H9 (cell line): ENCODE measurements around the gene POLR2L. TPM values are rescaled to one million over a fixed set of nuclear protein-coding genes. Genes with fewer than 3 reads are reported as not detected.
A peak's percentile ranks its signal among the peaks of the same experiment; 100 is the strongest.

Source experiments
- DNase-seq: peaks from one replicate; pipeline ENCODE4 v3.0.0-alpha.2; 2017
- H2AFZ ChIP-seq: one replicate; pipeline ENCODE4 v1.6.1; 2013; ENCODE audit warnings: mild to moderate bottlenecking, low read length, control low read depth, moderate library complexity
- H2AK5ac ChIP-seq: 2 replicates; pipeline ENCODE4 v1.6.1; 2013; ENCODE audit warnings: low read length, control low read depth, mixed read lengths; ENCODE audit not compliant: insufficient read length
- H2BK120ac ChIP-seq: one replicate; pipeline ENCODE4 v1.6.1; 2013; ENCODE audit warnings: low read depth, mild to moderate bottlenecking, low read length, control low read depth, inconsistent platforms; ENCODE audit not compliant: poor library complexity, severe bottlenecking
- H2BK12ac ChIP-seq: 2 replicates; pipeline ENCODE4 v1.6.1; 2013; ENCODE audit warnings: low read length, control low read depth, mixed read lengths, low read depth; ENCODE audit not compliant: insufficient read length
- H2BK15ac ChIP-seq: 2 replicates; pipeline ENCODE4 v1.6.1; 2013; ENCODE audit warnings: low read depth, low read length, control low read depth
- H2BK20ac ChIP-seq: one replicate; pipeline ENCODE4 v1.6.1; 2013; ENCODE audit warnings: low read depth, mild to moderate bottlenecking, low read length, control low read depth, inconsistent platforms; ENCODE audit not compliant: poor library complexity, severe bottlenecking
- H2BK5ac ChIP-seq: 2 replicates; pipeline ENCODE4 v1.6.1; 2013; ENCODE audit warnings: low read length, control low read depth, mixed read lengths; ENCODE audit not compliant: insufficient read length
- H3K14ac ChIP-seq: 2 replicates; pipeline ENCODE4 v1.6.1; 2013; ENCODE audit warnings: low read length, control low read depth; ENCODE audit not compliant: insufficient read depth
- H3K18ac ChIP-seq: 2 replicates; pipeline ENCODE4 v1.6.1; 2013; ENCODE audit warnings: low read depth, mild to moderate bottlenecking, mixed read lengths, low read length, control low read depth; ENCODE audit not compliant: insufficient read length
- H3K23ac ChIP-seq: 2 replicates; pipeline ENCODE4 v1.6.1; 2013; ENCODE audit warnings: low read length, control low read depth, mixed read lengths, low read depth; ENCODE audit not compliant: insufficient read length
- H3K23me2 ChIP-seq: 2 replicates; pipeline ENCODE4 v1.6.1; 2013; ENCODE audit warnings: low read depth, mild to moderate bottlenecking, mixed read lengths, low read length, control low read depth; ENCODE audit not compliant: insufficient read length, poor library complexity, severe bottlenecking
- H3K27ac ChIP-seq: 2 replicates; pipeline ENCODE4 v1.5.1; 2013; ENCODE audit warnings: low read length, control low read depth, mixed read lengths, low read depth; ENCODE audit not compliant: insufficient read length
- H3K27me3 ChIP-seq: 2 replicates; pipeline ENCODE4 v1.6.1; 2013; ENCODE audit warnings: low read length, control low read depth, inconsistent platforms; ENCODE audit not compliant: insufficient read depth
- H3K4ac ChIP-seq: 2 replicates; pipeline ENCODE4 v1.6.1; 2013; ENCODE audit warnings: low read depth, mild to moderate bottlenecking, control low read depth, inconsistent platforms, low read length, moderate library complexity
- H3K4me1 ChIP-seq: 2 replicates; pipeline ENCODE4 v1.6.1; 2013; ENCODE audit warnings: low read length, control low read depth, inconsistent platforms; ENCODE audit not compliant: insufficient read depth
- H3K4me2 ChIP-seq: 2 replicates; pipeline ENCODE4 v1.6.1; 2013; ENCODE audit warnings: low read length, control low read depth, mixed read lengths; ENCODE audit not compliant: insufficient read length, insufficient read depth
- H3K56ac ChIP-seq: 2 replicates; pipeline ENCODE4 v1.6.1; 2013; ENCODE audit warnings: low read depth, mild to moderate bottlenecking, mixed read lengths, low read length, control low read depth; ENCODE audit not compliant: insufficient read length
- H3K79me1 ChIP-seq: 2 replicates; pipeline ENCODE4 v1.6.1; 2013; ENCODE audit warnings: low read depth, mild to moderate bottlenecking, moderate library complexity, low read length, control low read depth, inconsistent platforms; ENCODE audit not compliant: insufficient read depth, poor library complexity, severe bottlenecking
- H3K79me2 ChIP-seq: 2 replicates; pipeline ENCODE4 v1.6.1; 2013; ENCODE audit warnings: low read length, control low read depth, inconsistent platforms; ENCODE audit not compliant: insufficient read depth
- H3K9ac ChIP-seq: 2 replicates; pipeline ENCODE4 v1.6.1; 2013; ENCODE audit warnings: low read length, control low read depth, mixed read lengths; ENCODE audit not compliant: insufficient read length; ENCODE audit errors: extremely low read depth
- H3K9me3 ChIP-seq: one replicate; pipeline ENCODE4 v1.6.1; 2013; ENCODE audit warnings: low read depth, low read length, inconsistent platforms; ENCODE audit not compliant: control insufficient read depth
- H3T11ph ChIP-seq: one replicate; pipeline ENCODE4 v1.6.1; 2013; ENCODE audit warnings: mild to moderate bottlenecking, low read length, control low read depth, inconsistent platforms
- H4K20me1 ChIP-seq: one replicate; pipeline ENCODE4 v1.6.1; 2013; ENCODE audit not compliant: control insufficient read depth, insufficient read length, insufficient read depth
- H4K5ac ChIP-seq: 2 replicates; pipeline ENCODE4 v1.6.1; 2013; ENCODE audit warnings: low read depth, mild to moderate bottlenecking, mixed read lengths, low read length, control low read depth; ENCODE audit not compliant: insufficient read length
- H4K8ac ChIP-seq: replicated peaks from 2 replicates; pipeline ENCODE4 v1.6.1; 2013; ENCODE audit warnings: low read length, control low read depth, mixed read lengths, low read depth; ENCODE audit not compliant: insufficient read length
- H4K91ac ChIP-seq: 2 replicates; pipeline ENCODE4 v1.6.1; 2013; ENCODE audit warnings: low read depth, mild to moderate bottlenecking, moderate library complexity, mixed read lengths, low read length, control low read depth; ENCODE audit not compliant: insufficient read length
- H3K27ac Mint-ChIP-seq, 3 experiments: 2 replicates in 2 of 3; 3 replicates in 1 of 3; pipeline ENCODE4 v1.8.0; 2020 to 2021; ENCODE audit warnings: mixed read lengths in 3 of 3, mild to moderate bottlenecking in 1 of 3, moderate library complexity in 1 of 3
- H3K27me3 Mint-ChIP-seq: 2 replicates; pipeline ENCODE4 v1.8.0; 2021; ENCODE audit warnings: low read depth, mild to moderate bottlenecking, moderate library complexity, mixed read lengths
- H3K36me3 Mint-ChIP-seq, 3 experiments: 2 replicates in 2 of 3; 3 replicates in 1 of 3; pipeline ENCODE4 v1.8.0; 2020 to 2021; ENCODE audit warnings: low read depth in 3 of 3, mixed read lengths in 3 of 3; ENCODE audit not compliant: insufficient read depth in 1 of 3
- H3K4me1 Mint-ChIP-seq, 2 experiments: 2 replicates each; pipeline ENCODE4 v1.8.0; 2020; ENCODE audit warnings: mixed read lengths in 2 of 2
- H3K4me3 Mint-ChIP-seq, 2 experiments: 2 replicates in 1 of 2; 3 replicates in 1 of 2; pipeline ENCODE4 v1.8.0; 2020 to 2021; ENCODE audit warnings: mild to moderate bottlenecking in 2 of 2, mixed read lengths in 2 of 2, moderate library complexity in 1 of 2
- H3K9me3 Mint-ChIP-seq, 2 experiments: 2 replicates in 1 of 2; 3 replicates in 1 of 2; pipeline ENCODE4 v1.8.0; 2020; ENCODE audit warnings: mild to moderate bottlenecking in 2 of 2, mixed read lengths in 2 of 2, moderate library complexity in 1 of 2
- WGBS: extraction: QIAGEN DNeasy Blood & Tissue Kit; methylation state at CpG from one replicate; pipeline ENCODE4 v1.1.7; 2013; ENCODE audit warnings: missing lambda C conversion rate, low lambda C conversion rate, mixed read lengths; ENCODE audit not compliant: insufficient read length; ENCODE audit errors: extremely low coverage; 5-methylcytosine and 5-hydroxymethylcytosine counted together
- total RNA-seq: library from RNA; stranded (reverse); gene quantifications from 2 replicates; pipeline ENCODE4 v1.2.1, GENCODE V29; 2021
- TF ChIP-seq, protein P1 (sequence below): fragments of 200-600 bp; sonication (generic); conservative IDR thresholded peaks from 3 replicates; pipeline ENCODE4 v1.8.0; 2021; ENCODE audit warnings: antibody characterized with exemption, mild to moderate bottlenecking

Gene POLR2L
- total RNA-seq, 1 experiment from 2014 or later, result 135 TPM

DNA sequence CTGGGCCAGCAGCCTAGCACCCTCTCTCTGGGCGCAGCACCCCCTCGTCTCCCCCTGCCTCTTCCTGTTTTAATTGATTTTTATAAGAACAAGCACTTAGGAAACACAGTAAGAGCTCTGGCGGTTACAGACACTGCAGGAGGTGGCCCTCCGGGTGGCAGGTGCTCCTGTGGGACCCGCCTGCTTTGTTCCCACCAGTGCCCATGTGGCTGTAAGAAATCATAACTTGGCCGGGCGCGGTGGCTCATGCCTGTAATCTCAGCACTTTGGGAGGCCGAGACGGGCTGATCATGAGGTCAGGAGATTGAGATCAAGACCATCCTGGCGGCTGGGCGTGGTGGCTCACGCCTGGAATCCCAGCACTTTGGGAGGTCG is 18.8 kb upstream of the POLR2L start:
- H3K23me2 ChIP-seq, result no peaks in the 10 kb centered on the region
- H4K20me1 ChIP-seq, result no peaks in the 10 kb centered on the region
- no peak overlapping the region for H2AK5ac ChIP-seq
- no peak overlapping the region for H2AFZ ChIP-seq
- no peak overlapping the region for H3K14ac ChIP-seq
- H3K9me3 Mint-ChIP-seq, result no peaks in the 10 kb centered on the region
- no peaks in the 10 kb centered on the region for H3K79me2 ChIP-seq
- TF ChIP-seq, protein P1, sequence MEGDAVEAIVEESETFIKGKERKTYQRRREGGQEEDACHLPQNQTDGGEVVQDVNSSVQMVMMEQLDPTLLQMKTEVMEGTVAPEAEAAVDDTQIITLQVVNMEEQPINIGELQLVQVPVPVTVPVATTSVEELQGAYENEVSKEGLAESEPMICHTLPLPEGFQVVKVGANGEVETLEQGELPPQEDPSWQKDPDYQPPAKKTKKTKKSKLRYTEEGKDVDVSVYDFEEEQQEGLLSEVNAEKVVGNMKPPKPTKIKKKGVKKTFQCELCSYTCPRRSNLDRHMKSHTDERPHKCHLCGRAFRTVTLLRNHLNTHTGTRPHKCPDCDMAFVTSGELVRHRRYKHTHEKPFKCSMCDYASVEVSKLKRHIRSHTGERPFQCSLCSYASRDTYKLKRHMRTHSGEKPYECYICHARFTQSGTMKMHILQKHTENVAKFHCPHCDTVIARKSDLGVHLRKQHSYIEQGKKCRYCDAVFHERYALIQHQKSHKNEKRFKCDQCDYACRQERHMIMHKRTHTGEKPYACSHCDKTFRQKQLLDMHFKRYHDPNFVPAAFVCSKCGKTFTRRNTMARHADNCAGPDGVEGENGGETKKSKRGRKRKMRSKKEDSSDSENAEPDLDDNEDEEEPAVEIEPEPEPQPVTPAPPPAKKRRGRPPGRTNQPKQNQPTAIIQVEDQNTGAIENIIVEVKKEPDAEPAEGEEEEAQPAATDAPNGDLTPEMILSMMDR, result no peak
- DNase-seq, result no peak
- H3K23ac ChIP-seq, result no peak overlapping the region
- H3K9me3 ChIP-seq, result no peaks in the 10 kb centered on the region
- H3K4ac ChIP-seq, result no peak overlapping the region
- H3K79me1 ChIP-seq, result no peaks in the 10 kb centered on the region
- H3K4me1 Mint-ChIP-seq, result peaks cover 22 to 64% of the 10 kb centered on the region in 2 experiments
- H3K27me3 Mint-ChIP-seq, result peaks cover 21% of the 10 kb centered on the region
- no CpG with 5 or more reads among the region's 14 CpGs for WGBS
- H3T11ph ChIP-seq, result no peak overlapping the region
- no peak overlapping the region for H3K18ac ChIP-seq
- H3K27me3 ChIP-seq, result no peaks in the 10 kb centered on the region
- no peak overlapping the region for H2BK20ac ChIP-seq
- H3K36me3 Mint-ChIP-seq, result peaks cover 1 to 17% (median 5%) of the 10 kb centered on the region in 3 experiments; a peak in 4 of 7 replicates
- no peak overlapping the region for H2BK120ac ChIP-seq
- no peak overlapping the region for H3K27ac Mint-ChIP-seq
- H4K5ac ChIP-seq, result no peak overlapping the region
- no peak overlapping the region for H3K56ac ChIP-seq
- H2BK15ac ChIP-seq, result no peak overlapping the region
- no peak overlapping the region for H3K27ac ChIP-seq
- H4K8ac ChIP-seq, result no peak overlapping the region
- H3K4me2 ChIP-seq, result no peak overlapping the region
- no peak overlapping the region for H2BK5ac ChIP-seq
- no peak overlapping the region for H4K91ac ChIP-seq
- no peak overlapping the region for H2BK12ac ChIP-seq
- H3K4me3 Mint-ChIP-seq, result peak overlapping the region in 1 of 2 experiments; percentile 29; a peak in 1 of 5 replicates
- H3K9ac ChIP-seq, result no peak overlapping the region
- H3K4me1 ChIP-seq, result no peaks in the 10 kb centered on the region; the same call in 1 of the 2 replicates
